Measurements from ENCODE around the gene WDR7.
"Not testable (repeated sequence)": the region's sequence is repeated elsewhere in the genome, so short reads cannot be mapped to it uniquely, and the experiment has no call there.

WDR7 gene

DNA sequence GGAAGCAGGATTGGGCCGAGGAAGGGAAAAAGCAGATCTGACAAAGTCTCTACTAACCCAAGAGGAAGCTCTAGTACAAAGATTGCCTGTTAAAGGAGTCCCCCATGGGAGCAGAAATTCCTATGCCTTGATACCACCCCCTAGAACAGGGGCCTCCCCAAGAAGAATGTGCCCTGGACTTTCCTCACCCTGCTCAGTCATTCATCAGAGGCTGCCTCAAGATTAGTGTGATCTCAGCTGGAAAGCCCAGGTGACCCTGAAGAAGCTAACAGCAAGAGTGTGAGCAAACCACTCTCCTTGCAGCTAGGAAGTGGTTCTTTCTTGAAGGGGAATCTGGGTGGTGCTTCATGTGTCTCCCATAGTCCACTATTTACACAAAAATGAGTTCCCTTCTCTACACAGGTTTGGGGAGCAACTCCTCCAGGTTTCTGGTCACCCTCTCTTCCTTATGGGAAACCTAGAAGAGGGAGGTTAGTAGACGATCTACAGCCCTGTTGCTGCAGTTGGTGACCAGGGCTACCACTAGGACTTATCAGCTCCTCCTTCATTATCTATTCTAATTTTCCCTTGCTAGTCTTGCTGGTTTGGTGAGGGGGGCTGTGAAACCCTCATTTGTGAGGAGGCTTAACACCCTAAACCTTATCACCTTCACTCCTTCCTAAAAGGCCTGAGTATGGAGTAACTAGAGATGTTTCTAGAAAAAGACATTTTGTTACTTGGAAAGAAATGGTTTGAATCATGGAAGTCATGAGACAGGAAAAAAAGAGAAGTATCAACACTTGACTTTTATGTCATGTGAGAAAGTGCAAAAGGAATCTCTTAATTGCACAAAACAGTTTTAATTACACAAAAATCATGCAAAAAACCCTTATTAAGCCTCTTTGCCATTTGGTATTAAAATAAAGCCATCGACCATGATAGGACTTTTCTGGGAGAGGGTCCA, 2.9 kb upstream of the WDR7 start:
- POLR2A ChIA-PET: interaction anchor here (1.9 kb wide), 1 partner anchor 9 kb away, joined by 6 read pairs; no protein-coding TSS in a partner anchor
- CTCF ChIA-PET: no interaction called here

DNA sequence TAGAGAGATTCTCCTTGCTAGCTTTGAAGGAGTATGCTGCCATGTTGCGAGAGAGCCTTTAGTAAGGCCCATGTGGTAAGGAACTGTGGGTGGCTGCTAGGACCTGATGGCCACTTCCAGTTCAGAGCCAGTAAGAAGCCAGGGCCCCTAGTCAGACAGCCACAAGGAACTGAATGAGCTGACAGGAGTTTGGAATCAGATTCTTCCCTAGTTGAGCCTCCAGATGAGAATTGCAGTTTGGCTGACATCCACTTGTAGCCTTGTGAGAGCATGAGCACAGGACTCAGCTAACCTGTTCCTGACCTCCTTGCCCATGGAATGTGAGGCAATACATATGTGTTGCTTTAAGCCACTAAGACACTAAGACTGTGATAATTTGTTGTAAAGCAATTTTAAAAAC, 1.2 kb upstream of the WDR7 start:
- ChIA-PET CTCF (no interaction called here), POLR2A (interaction anchor here (2.0 to 2.2 kb wide), 3 partner anchors 8 to 18 kb away, joined by 7 to 22 read pairs (median 11); partner anchors contain the start of gene TXNL1)
- TF ChIP-seq L3MBTL2 (conservative IDR thresholded peaks at IDR 0.05) (no peak), TARDBP (IDR thresholded peaks at IDR 0.05) (no peak), LEF1 (IDR thresholded peaks at IDR 0.05; ENCODE audit: borderline replicate concordance) (no peak), ELF4 (IDR thresholded peaks at IDR 0.05) (no peak), BHLHE40 (IDR thresholded peaks at IDR 0.05; ENCODE audit: borderline replicate concordance) (no peak), FOXA1 (IDR thresholded peaks at IDR 0.05) (no peak), ARNT (IDR thresholded peaks at IDR 0.05) (no peak), FOXM1 (IDR thresholded peaks at IDR 0.05; ENCODE audit: borderline replicate concordance) (no peak)
- TF ChIP-seq, protein P1, sequence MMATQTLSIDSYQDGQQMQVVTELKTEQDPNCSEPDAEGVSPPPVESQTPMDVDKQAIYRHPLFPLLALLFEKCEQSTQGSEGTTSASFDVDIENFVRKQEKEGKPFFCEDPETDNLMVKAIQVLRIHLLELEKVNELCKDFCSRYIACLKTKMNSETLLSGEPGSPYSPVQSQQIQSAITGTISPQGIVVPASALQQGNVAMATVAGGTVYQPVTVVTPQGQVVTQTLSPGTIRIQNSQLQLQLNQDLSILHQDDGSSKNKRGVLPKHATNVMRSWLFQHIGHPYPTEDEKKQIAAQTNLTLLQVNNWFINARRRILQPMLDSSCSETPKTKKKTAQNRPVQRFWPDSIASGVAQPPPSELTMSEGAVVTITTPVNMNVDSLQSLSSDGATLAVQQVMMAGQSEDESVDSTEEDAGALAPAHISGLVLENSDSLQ (IDR thresholded peaks at IDR 0.05): no peak
- no peak for DNase-seq (ENCODE audit: extremely low spot score)

More for the DNA sequence above, 2.9 kb upstream of the WDR7 start:
- TF ChIP-seq L3MBTL2 (conservative IDR thresholded peaks at IDR 0.05): no peak
- TF ChIP-seq, protein P1 (IDR thresholded peaks at IDR 0.05): no peak
- TF ChIP-seq SUZ12 (IDR thresholded peaks at IDR 0.05): no peak
- TF ChIP-seq FOXK2 (IDR thresholded peaks at IDR 0.05): no peak
- TF ChIP-seq LEF1 (IDR thresholded peaks at IDR 0.05; ENCODE audit: borderline replicate concordance): no peak
- no peak for TF ChIP-seq FOXM1 (IDR thresholded peaks at IDR 0.05; ENCODE audit: borderline replicate concordance)
- no peak for TF ChIP-seq ARNT (IDR thresholded peaks at IDR 0.05)
- no peak for TF ChIP-seq HDGF (IDR thresholded peaks at IDR 0.05; ENCODE audit: borderline replicate concordance)
- no peak for TF ChIP-seq FOXA1 (IDR thresholded peaks at IDR 0.05)
- no peak for TF ChIP-seq ZNF384 (IDR thresholded peaks at IDR 0.05)
- DNase-seq (ENCODE audit: extremely low spot score): no peak

DNA sequence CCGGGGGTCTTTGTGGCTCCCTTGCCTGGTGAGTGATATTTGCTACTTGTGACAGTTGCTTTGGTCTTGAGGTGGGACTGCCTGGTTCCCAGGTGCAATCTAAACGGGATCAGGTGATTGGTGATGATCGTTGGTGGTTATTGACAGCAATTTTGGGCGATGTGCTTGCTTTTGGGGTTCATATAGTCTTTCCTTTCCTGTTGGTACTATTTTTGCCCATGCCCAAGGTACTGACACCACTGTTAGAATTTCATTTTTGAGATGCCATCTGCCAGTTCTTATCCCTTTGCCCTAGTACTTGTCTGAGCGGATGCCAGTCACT, 573 bp downstream of the WDR7 start:
- ChIA-PET CTCF (no interaction called here), POLR2A (interaction anchor here (1.1 to 2.2 kb wide), 5 partner anchors 9 to 20 kb away, joined by 3 to 22 read pairs (median 7); partner anchors contain the start of gene TXNL1)
- no peak for DNase-seq (ENCODE audit: extremely low spot score)
- TF ChIP-seq ARNT (IDR thresholded peaks at IDR 0.05) (no peak), NFRKB (IDR thresholded peaks at IDR 0.05) (no peak), TARDBP (IDR thresholded peaks at IDR 0.05) (no peak), CTBP1 (IDR thresholded peaks at IDR 0.05; ENCODE audit: borderline replicate concordance) (no peak), HDGF (IDR thresholded peaks at IDR 0.05; ENCODE audit: borderline replicate concordance) (no peak), SUZ12 (IDR thresholded peaks at IDR 0.05) (no peak), L3MBTL2 (conservative IDR thresholded peaks at IDR 0.05) (no peak), FOXK2 (IDR thresholded peaks at IDR 0.05) (no peak), BHLHE40 (IDR thresholded peaks at IDR 0.05; ENCODE audit: borderline replicate concordance) (no peak), LEF1 (IDR thresholded peaks at IDR 0.05; ENCODE audit: borderline replicate concordance) (no peak), ELF4 (IDR thresholded peaks at IDR 0.05) (no peak), FOXA1 (IDR thresholded peaks at IDR 0.05) (no peak)
- TF ChIP-seq, protein P1 (IDR thresholded peaks at IDR 0.05): no peak

DNA sequence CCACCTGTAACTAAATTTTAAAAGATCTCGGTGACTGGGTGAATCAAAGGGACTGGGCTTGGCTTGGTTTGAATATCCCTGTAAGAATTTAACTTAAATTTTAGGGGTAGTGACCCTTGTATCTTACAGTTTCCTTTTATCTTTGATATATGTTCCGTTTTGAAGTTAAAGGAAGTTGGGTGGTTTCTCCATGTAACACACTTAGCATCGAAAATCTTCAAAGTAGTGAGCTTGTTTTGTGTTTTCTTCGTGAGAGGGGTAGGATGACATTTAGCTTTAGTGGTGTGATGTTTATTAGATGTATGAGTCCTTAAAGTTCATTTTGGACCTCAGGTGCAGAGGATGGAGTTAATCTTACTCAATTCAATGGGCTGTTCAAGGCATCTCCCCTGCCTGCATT, 1.6 kb downstream of the WDR7 start:
- ChIA-PET POLR2A (no interaction called here), CTCF (no interaction called here)
- no peak for DNase-seq (ENCODE audit: extremely low spot score)
- TF ChIP-seq HDGF (IDR thresholded peaks at IDR 0.05; ENCODE audit: borderline replicate concordance) (no peak), BHLHE40 (IDR thresholded peaks at IDR 0.05; ENCODE audit: borderline replicate concordance) (no peak), L3MBTL2 (conservative IDR thresholded peaks at IDR 0.05) (no peak), ELF4 (IDR thresholded peaks at IDR 0.05) (no peak), ZNF384 (IDR thresholded peaks at IDR 0.05) (no peak), FOXA1 (IDR thresholded peaks at IDR 0.05) (no peak), CTBP1 (IDR thresholded peaks at IDR 0.05; ENCODE audit: borderline replicate concordance) (no peak), SUZ12 (IDR thresholded peaks at IDR 0.05) (no peak), ARNT (IDR thresholded peaks at IDR 0.05) (no peak), LEF1 (IDR thresholded peaks at IDR 0.05; ENCODE audit: borderline replicate concordance) (no peak), FOXK2 (IDR thresholded peaks at IDR 0.05) (no peak), TARDBP (IDR thresholded peaks at IDR 0.05) (no peak), NFRKB (IDR thresholded peaks at IDR 0.05) (no peak), FOXM1 (IDR thresholded peaks at IDR 0.05; ENCODE audit: borderline replicate concordance) (no peak), SP1 (IDR thresholded peaks at IDR 0.05) (no peak)
- TF ChIP-seq, protein P1 (IDR thresholded peaks at IDR 0.05): no peak

DNA sequence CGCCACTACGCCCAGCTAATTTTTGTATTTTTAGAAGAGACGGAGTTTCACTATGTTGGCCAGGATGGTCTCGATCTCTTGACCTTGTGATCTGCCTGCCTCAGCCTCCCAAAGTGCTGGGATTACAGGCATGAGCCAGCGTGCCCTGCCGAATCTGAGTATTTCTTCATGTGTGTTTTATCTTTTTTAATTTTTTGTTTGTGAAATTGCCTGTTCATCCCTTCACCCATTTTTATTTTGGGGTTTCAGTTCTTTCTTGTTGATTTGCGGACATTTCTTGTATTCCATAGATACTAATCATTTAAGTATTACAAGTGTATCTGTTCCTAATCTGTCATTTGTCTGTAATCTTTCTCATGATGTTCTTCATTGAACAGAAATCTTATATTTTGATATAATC, 3.1 kb downstream of the WDR7 start:
- DNase-seq (ENCODE audit: extremely low spot score); POLR2A ChIA-PET; CTCF ChIA-PET: not testable (repeated sequence)
